GM12878 (cell line): ENCODE data around the gene CDK5RAP1. TPM values are rescaled to one million over a fixed set of nuclear protein-coding genes. Genes with fewer than 3 reads are reported as not detected.
A peak's percentile ranks its signal among the peaks of the same experiment; 100 is the strongest.

ENCODE experiments used
- CBX3 ChIP-seq: fragments of 200-600 bp; sonication (generic); IDR thresholded peaks from 2 replicates; pipeline ENCODE4 v1.6.1; 2016; ENCODE audit warnings: low read depth, borderline replicate concordance
- EGR1 ChIP-seq, 2 experiments: IDR thresholded peaks; 1 replicate in 1 of 2; 2 replicates in 1 of 2; pipeline ENCODE4 v1.6.1; 2011 to 2012; ENCODE audit warnings: low read depth in 2 of 2, low read length in 2 of 2, borderline replicate concordance in 1 of 2, mild to moderate bottlenecking in 1 of 2, moderate library complexity in 1 of 2
- HDAC6 ChIP-seq: fragments of 200-600 bp; sonication (generic); IDR thresholded peaks from one replicate; pipeline ENCODE4 v1.8.0; 2017; ENCODE audit warnings: antibody characterized with exemption; ENCODE audit not compliant: unreplicated experiment
- IKZF1 ChIP-seq: fragments of 450-650 bp; conservative IDR thresholded peaks from 2 replicates; pipeline ENCODE4 v1.6.1; 2017; ENCODE audit warnings: antibody characterized with exemption, mild to moderate bottlenecking
- IKZF2 ChIP-seq, 2 experiments: fragments of 450-650 bp; IDR thresholded peaks; 2 replicates each; pipeline ENCODE4 v1.6.1; 2017; ENCODE audit warnings: mild to moderate bottlenecking in 2 of 2, moderate library complexity in 2 of 2
- IRF4 ChIP-seq: IDR thresholded peaks from 2 replicates; pipeline ENCODE4 v1.6.1; 2011; ENCODE audit warnings: low read depth, low read length
- MLLT1 ChIP-seq: fragments of 450-650 bp; IDR thresholded peaks from 2 replicates; pipeline ENCODE4 v1.6.1; 2016; ENCODE audit warnings: mild to moderate bottlenecking
- RAD21 ChIP-seq: IDR thresholded peaks from 2 replicates; pipeline ENCODE4 v1.6.1; 2011; ENCODE audit warnings: mild to moderate bottlenecking, low read depth, low read length, moderate library complexity; ENCODE audit not compliant: insufficient read depth
- RUNX3 ChIP-seq: IDR thresholded peaks from 2 replicates; pipeline ENCODE4 v1.6.1; 2012; ENCODE audit warnings: low read length, inconsistent platforms
- STAT3 ChIP-seq: IDR thresholded peaks from 2 replicates; pipeline ENCODE4 v1.6.1; 2011; ENCODE audit warnings: low read depth, low read length, improper control_type of control experiment
- TAF1 ChIP-seq: IDR thresholded peaks from 2 replicates; pipeline ENCODE4 v1.6.1; 2011; ENCODE audit warnings: mild to moderate bottlenecking, low read depth, low read length, borderline replicate concordance
- TCF12 ChIP-seq: IDR thresholded peaks from 2 replicates; pipeline ENCODE4 v1.6.1; 2011; ENCODE audit warnings: low read depth, mild to moderate bottlenecking, low read length
- USF2 ChIP-seq: IDR thresholded peaks from 2 replicates; pipeline ENCODE4 v1.6.1; 2011; ENCODE audit warnings: low read depth, low read length, improper control_type of control experiment, borderline replicate concordance
- WRNIP1 ChIP-seq: IDR thresholded peaks from 2 replicates; pipeline ENCODE4 v1.6.1; 2011; ENCODE audit warnings: low read depth, low read length, improper control_type of control experiment, borderline replicate concordance
- YBX1 ChIP-seq: fragments of 450-650 bp; IDR thresholded peaks from 2 replicates; pipeline ENCODE4 v1.6.1; 2016; ENCODE audit warnings: antibody characterized with exemption
- polyA plus RNA-seq, 11 experiments: library from polyadenylated mRNA; depleted of rRNA in 4 of 11; unstranded in 6 of 11; stranded (reverse) in 5 of 11; fragments of >200 nt; fragmentation: Nextera tagmentation in 4 of 11; fragmentation: Illumina TruSeq in 1 of 11; extraction: Ambion mirVana in 4 of 11; extraction: Trizol in 1 of 11; gene quantifications; 1 replicate in 1 of 11; 2 replicates in 10 of 11; pipeline versions ENCODE4 v1.2.1 to v1.2.3, GENCODE V29; 2011 to 2016; ENCODE audit warnings: inconsistent platforms in 2 of 11, missing spikeins in 2 of 11, low read depth in 1 of 11
- total RNA-seq, 4 experiments: library from RNA; depleted of rRNA in 3 of 4; stranded (reverse); fragments of >200 nt in 3 of 4; fragmentation: Illumina TruSeq in 1 of 4; extraction: Trizol in 1 of 4; gene quantifications; 2 replicates each; pipeline versions ENCODE4 v1.2.1 to v1.2.3, GENCODE V29; 2013 to 2021
- TF ChIP-seq, protein P1 (sequence below): fragments of 450-650 bp; IDR thresholded peaks from 2 replicates; pipeline ENCODE4 v1.6.1; 2018; ENCODE audit warnings: borderline replicate concordance, mild to moderate bottlenecking; ENCODE audit not compliant: partially characterized antibody
- TF ChIP-seq, protein P2 (sequence below): IDR thresholded peaks from 2 replicates; pipeline ENCODE4 v1.6.1; 2012; ENCODE audit warnings: mild to moderate bottlenecking, low read depth, low read length
- TF ChIP-seq, protein P3 (sequence below): IDR thresholded peaks from 2 replicates; pipeline ENCODE4 v1.6.1; 2012; ENCODE audit warnings: low read depth, low read length, improper control_type of control experiment

The CDK5RAP1 gene
- total and polyA plus RNA-seq, 10 of the 15 experiments (the other 5 are each of a cell fraction or from before 2014, with no cell fraction given), result 30.4 to 67.6 (median 38.8) TPM

DNA sequence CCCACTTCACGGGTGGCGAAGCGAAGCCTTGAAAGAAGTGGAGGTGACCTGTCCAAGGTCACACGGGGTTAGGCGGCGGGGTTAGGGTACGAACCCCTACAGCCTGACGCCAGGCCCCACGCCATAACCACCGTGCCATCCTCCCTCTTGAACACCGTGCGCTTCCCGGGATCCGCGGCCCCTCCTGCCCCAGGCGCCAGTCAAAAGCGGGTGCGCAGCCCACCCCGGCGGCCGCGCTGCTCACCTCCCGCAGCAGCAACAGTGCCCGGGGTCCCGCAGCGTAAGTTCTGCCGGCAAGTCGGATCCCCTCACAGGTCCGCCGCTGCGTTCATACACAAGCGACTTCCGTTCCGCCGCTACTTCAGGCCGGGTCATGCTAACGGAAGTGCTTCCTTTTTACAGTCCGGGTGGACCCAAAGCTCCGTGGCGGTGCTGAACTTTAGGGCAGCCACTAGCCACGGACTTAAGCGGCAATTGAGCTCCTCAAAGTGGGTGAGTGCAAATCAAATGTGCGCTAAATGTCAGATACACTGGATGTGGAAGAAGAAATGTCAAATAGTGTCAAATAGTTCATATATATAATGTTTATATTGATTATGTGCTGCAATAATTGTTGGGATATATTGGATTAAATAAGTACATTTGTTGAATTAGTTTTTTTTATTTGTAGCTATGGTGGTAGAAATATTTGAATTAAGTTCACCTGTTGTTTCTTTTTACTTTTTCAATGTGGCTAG lies at the start of gene CDK5RAP1 (continued):
- TF ChIP-seq STAT3 (no peak), IKZF2 (IDR thresholded peaks at IDR 0.05) (no peak; a peak in 1 of 4 replicates), MLLT1 (peak; percentile 65), TAF1 (peak; percentile 92), HDAC6 (no peak), YBX1 (no peak), EGR1 (IDR thresholded peaks at IDR 0.05; ENCODE audit: borderline replicate concordance in 1 of 2, low read depth in 2 of 2, low read length in 2 of 2) (peak; percentile 61 to 91; a peak in 2 of 3 replicates), WRNIP1 (peak; percentile 88; the same call in 1 of the 2 replicates), IRF4 (peak; percentile 81), USF2 (no peak), RAD21 (no peak), RUNX3 (peak; percentile 73), TCF12 (0 out of 2 replicates have a peak, but pooled peaks have one; percentile 40), IKZF1 (peak; percentile 75), CBX3 (no peak)
- TF ChIP-seq, protein P1, sequence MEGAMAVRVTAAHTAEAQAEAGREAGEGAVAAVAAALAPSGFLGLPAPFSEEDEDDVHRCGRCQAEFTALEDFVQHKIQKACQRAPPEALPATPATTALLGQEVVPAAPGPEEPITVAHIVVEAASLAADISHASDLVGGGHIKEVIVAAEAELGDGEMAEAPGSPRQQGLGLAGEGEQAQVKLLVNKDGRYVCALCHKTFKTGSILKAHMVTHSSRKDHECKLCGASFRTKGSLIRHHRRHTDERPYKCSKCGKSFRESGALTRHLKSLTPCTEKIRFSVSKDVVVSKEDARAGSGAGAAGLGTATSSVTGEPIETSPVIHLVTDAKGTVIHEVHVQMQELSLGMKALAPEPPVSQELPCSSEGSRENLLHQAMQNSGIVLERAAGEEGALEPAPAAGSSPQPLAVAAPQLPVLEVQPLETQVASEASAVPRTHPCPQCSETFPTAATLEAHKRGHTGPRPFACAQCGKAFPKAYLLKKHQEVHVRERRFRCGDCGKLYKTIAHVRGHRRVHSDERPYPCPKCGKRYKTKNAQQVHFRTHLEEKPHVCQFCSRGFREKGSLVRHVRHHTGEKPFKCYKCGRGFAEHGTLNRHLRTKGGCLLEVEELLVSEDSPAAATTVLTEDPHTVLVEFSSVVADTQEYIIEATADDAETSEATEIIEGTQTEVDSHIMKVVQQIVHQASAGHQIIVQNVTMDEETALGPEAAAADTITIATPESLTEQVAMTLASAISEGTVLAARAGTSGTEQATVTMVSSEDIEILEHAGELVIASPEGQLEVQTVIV, result peak; percentile 25
- TF ChIP-seq, protein P2, sequence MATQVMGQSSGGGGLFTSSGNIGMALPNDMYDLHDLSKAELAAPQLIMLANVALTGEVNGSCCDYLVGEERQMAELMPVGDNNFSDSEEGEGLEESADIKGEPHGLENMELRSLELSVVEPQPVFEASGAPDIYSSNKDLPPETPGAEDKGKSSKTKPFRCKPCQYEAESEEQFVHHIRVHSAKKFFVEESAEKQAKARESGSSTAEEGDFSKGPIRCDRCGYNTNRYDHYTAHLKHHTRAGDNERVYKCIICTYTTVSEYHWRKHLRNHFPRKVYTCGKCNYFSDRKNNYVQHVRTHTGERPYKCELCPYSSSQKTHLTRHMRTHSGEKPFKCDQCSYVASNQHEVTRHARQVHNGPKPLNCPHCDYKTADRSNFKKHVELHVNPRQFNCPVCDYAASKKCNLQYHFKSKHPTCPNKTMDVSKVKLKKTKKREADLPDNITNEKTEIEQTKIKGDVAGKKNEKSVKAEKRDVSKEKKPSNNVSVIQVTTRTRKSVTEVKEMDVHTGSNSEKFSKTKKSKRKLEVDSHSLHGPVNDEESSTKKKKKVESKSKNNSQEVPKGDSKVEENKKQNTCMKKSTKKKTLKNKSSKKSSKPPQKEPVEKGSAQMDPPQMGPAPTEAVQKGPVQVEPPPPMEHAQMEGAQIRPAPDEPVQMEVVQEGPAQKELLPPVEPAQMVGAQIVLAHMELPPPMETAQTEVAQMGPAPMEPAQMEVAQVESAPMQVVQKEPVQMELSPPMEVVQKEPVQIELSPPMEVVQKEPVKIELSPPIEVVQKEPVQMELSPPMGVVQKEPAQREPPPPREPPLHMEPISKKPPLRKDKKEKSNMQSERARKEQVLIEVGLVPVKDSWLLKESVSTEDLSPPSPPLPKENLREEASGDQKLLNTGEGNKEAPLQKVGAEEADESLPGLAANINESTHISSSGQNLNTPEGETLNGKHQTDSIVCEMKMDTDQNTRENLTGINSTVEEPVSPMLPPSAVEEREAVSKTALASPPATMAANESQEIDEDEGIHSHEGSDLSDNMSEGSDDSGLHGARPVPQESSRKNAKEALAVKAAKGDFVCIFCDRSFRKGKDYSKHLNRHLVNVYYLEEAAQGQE, result peak; percentile 61; the same call in 1 of the 2 replicates
- TF ChIP-seq, protein P3, sequence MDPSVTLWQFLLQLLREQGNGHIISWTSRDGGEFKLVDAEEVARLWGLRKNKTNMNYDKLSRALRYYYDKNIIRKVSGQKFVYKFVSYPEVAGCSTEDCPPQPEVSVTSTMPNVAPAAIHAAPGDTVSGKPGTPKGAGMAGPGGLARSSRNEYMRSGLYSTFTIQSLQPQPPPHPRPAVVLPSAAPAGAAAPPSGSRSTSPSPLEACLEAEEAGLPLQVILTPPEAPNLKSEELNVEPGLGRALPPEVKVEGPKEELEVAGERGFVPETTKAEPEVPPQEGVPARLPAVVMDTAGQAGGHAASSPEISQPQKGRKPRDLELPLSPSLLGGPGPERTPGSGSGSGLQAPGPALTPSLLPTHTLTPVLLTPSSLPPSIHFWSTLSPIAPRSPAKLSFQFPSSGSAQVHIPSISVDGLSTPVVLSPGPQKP, result peak; percentile 78
